Small intestine (tissue), 7 donors: ENCODE data around the gene PDK2. TPM values are rescaled to one million over a fixed set of nuclear protein-coding genes. Genes with fewer than 3 reads are reported as not detected.

Experiments
- DNase-seq, 2 donors: peaks; one replicate each; pipeline versions ENCODE4 v3.0.0 to v3.0.0-alpha.2; 2013
- FAIRE-seq: peaks from 2 replicates; lab custom pipeline; 2012; peaks lifted over from hg19 to GRCh38; lab: Jason Lieb, UNC
- H3K27ac ChIP-seq, 3 donors: one replicate each; pipeline ENCODE4 v1.5.1; 2013; ENCODE audit warnings: low read length in 2 of 3, mild to moderate bottlenecking in 2 of 3, control low read depth in 1 of 3, inconsistent platforms in 1 of 3, low read depth in 1 of 3, moderate library complexity in 1 of 3
- H3K27me3 ChIP-seq, 3 donors: one replicate each; pipeline ENCODE4 v1.6.1; 2013; ENCODE audit warnings: low read length in 3 of 3, inconsistent platforms in 1 of 3; ENCODE audit not compliant: control insufficient read depth in 3 of 3, insufficient read depth in 3 of 3
- H3K36me3 ChIP-seq, 3 donors: one replicate each; pipeline ENCODE4 v1.6.1; 2013; ENCODE audit warnings: low read length in 3 of 3, inconsistent platforms in 1 of 3, low read depth in 1 of 3, mild to moderate bottlenecking in 1 of 3, moderate library complexity in 1 of 3; ENCODE audit not compliant: control insufficient read depth in 3 of 3, insufficient read depth in 2 of 3
- H3K4me1 ChIP-seq, 3 donors: one replicate each; pipeline ENCODE4 v1.6.1; 2013; ENCODE audit warnings: low read length in 2 of 3, inconsistent platforms in 1 of 3, low read depth in 1 of 3, mild to moderate bottlenecking in 1 of 3, moderate library complexity in 1 of 3; ENCODE audit not compliant: control insufficient read depth in 3 of 3, insufficient read depth in 2 of 3
- H3K4me3 ChIP-seq, 3 donors: one replicate each; pipeline ENCODE4 v1.5.1; 2013; ENCODE audit warnings: low read length in 3 of 3, control low read depth in 1 of 3, inconsistent platforms in 1 of 3, low read depth in 1 of 3, mild to moderate bottlenecking in 1 of 3, moderate library complexity in 1 of 3
- H3K9me3 ChIP-seq, 2 donors: one replicate each; pipeline ENCODE4 v1.6.1; 2013; ENCODE audit warnings: low read depth in 1 of 2, low read length in 1 of 2; ENCODE audit not compliant: control insufficient read depth in 2 of 2, insufficient read depth in 1 of 2
- WGBS, 3 donors: extraction: QIAGEN DNeasy Blood & Tissue Kit; methylation state at CpG; one replicate each; pipeline ENCODE4 v1.1.7; 2013; 5-methylcytosine and 5-hydroxymethylcytosine counted together
- polyA plus RNA-seq, 4 donors: library from polyadenylated mRNA; stranded (reverse) in 3 of 4; unstranded in 1 of 4; fragments of 200-250 nt in 3 of 4; fragments of 120-200 nt in 1 of 4; gene quantifications; one replicate each; pipeline versions ENCODE4 v1.2.1 to v1.2.3, GENCODE V29; 2013
- donor health status: healthy with polysubstance abuse.
- donor health status: control.
- donor health status: control.
- donor health status: Bipolar disorder and iron deficiency.
- donor health status: healthy.

The PDK2 gene
- polyA plus RNA-seq, 4 donors = 27.2 to 125 (median 36.8) TPM

DNA sequence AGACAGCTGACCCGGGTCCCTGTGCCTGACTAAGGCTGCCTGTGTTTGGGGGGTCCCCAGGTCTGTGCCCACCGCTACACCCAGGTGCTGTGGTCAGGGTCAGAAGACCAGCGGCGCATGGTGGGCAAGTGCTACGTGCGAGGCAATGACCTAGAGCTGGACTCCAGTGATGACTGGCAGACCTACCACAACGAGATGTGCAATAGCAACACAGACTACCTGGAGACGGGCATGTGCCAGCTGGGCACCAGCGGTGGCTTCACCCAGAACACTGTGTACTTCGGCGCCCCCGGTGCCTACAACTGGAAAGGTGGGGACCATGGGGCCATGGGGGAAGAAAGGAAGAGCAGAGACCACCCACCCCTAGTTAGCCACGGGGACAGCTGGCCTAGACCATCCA lies 27.2 kb upstream of the PDK2 start:
- no peaks in the 10 kb centered on the region for H3K27me3 ChIP-seq
- H3K4me1 ChIP-seq = peaks cover 0 to 22% (median 0%) of the 10 kb centered on the region in 3 donors
- 95 to 97% (median 96%) methylated on average over 13 of the region's 13 CpGs for WGBS, 3 donors
- H3K4me3 ChIP-seq = no peak overlapping the region
- FAIRE-seq (no peak), DNase-seq (no peak)
- peaks cover 0 to 9% of the 10 kb centered on the region in 2 donors for H3K9me3 ChIP-seq
- no peak overlapping the region for H3K27ac ChIP-seq
- peaks cover 2 to 75% (median 29%) of the 10 kb centered on the region in 3 donors for H3K36me3 ChIP-seq

- no peak for FAIRE-seq
- Histone ChIP-seq H3K36me3 (peaks cover 2 to 85% (median 29%) of the 10 kb centered on the region in 3 donors), H3K4me3 (no peak overlapping the region), H3K27ac (no peak overlapping the region), H3K9me3 (peaks cover 0 to 9% of the 10 kb centered on the region in 2 donors), H3K4me1 (no peaks in the 10 kb centered on the region), H3K27me3 (no peaks in the 10 kb centered on the region)
- no peak for DNase-seq
- 91 to 96% (median 93%) methylated on average over 16 of the region's 16 CpGs for WGBS, 3 donors
Measured at GRCh38 chr17:50070908-50071680, 24.1 kb upstream of the PDK2 start.

- H3K27me3 ChIP-seq = no peaks in the 10 kb centered on the region
- H3K27ac ChIP-seq = no peak overlapping the region
- H3K9me3 ChIP-seq = peaks cover 0 to 9% of the 10 kb centered on the region in 2 donors
- peaks cover 2 to 86% (median 29%) of the 10 kb centered on the region in 3 donors for H3K36me3 ChIP-seq
- no peak overlapping the region for H3K4me3 ChIP-seq
- DNase-seq (no peak), FAIRE-seq (no peak)
- H3K4me1 ChIP-seq = no peaks in the 10 kb centered on the region
- 79 to 91% (median 83%) methylated on average over 5 to 6 of the region's 6 CpGs for WGBS, 3 donors
Measured at GRCh38 chr17:50071692-50072091, 23.5 kb upstream of the PDK2 start.

- DNase-seq (no peak), FAIRE-seq (no peak)
- Histone ChIP-seq H3K36me3 (peaks cover 2 to 89% (median 26%) of the 10 kb centered on the region in 3 donors), H3K4me3 (no peak overlapping the region), H3K9me3 (peaks cover 0 to 9% of the 10 kb centered on the region in 2 donors), H3K4me1 (no peaks in the 10 kb centered on the region), H3K27me3 (no peaks in the 10 kb centered on the region), H3K27ac (no peak overlapping the region)
- WGBS, 3 donors = 72 to 91% (median 82%) methylated on average over 3 of the region's 3 CpGs
Measured at GRCh38 chr17:50072130-50072529, 23.0 kb upstream of the PDK2 start.

GRCh38 chr17:50072925-50073324 lies 22.2 kb upstream of the PDK2 start:
- no peak overlapping the region for H3K4me3 ChIP-seq
- DNase-seq = no peak
- H3K4me1 ChIP-seq = no peaks in the 10 kb centered on the region
- H3K9me3 ChIP-seq = peaks cover 0 to 9% of the 10 kb centered on the region in 2 donors
- no peak overlapping the region for H3K27ac ChIP-seq
- peaks cover 2 to 92% (median 26%) of the 10 kb centered on the region in 3 donors for H3K36me3 ChIP-seq
- FAIRE-seq = no peak
- 87 to 100% (median 94%) methylated on average over 1 of the region's 1 CpG for WGBS, 3 donors
- H3K27me3 ChIP-seq = no peaks in the 10 kb centered on the region

- no peaks in the 10 kb centered on the region for H3K27me3 ChIP-seq
Measured at GRCh38 chr17:50074227-50074626, 20.9 kb upstream of the PDK2 start.

DNA sequence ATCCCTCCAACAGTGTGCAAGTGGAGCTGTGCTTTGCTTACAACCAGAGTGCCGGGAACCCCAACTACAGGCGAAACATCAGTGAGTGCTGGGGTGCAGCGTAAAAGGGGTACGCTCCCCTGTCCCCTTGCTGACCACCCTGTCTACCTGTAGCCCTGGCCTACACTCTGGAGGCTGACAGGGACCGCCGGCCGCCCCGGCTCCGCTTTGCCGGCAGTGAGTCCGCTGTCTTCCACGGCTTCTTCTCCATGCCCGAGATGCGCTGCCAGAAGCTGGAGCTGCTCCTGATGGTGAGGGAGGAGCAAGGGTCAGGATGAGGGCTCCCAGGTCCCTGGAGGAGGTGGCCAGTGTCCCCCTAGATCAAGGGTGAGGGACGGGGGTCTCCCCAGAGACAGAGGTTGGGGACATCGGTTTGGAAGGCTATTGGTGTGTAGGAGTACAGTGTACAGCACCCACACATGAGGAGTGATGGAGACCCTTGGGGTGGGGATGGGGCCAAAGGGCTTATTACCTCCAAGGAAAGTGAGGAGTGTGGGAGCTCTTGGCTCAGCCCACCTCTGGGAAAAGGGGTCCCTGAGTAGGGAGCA lies 19.6 kb upstream of the PDK2 start:
- Histone ChIP-seq H3K36me3 (peaks cover 0 to 97% (median 27%) of the 10 kb centered on the region in 3 donors), H3K9me3 (peaks cover 0 to 9% of the 10 kb centered on the region in 2 donors), H3K27ac (no peak overlapping the region), H3K27me3 (no peaks in the 10 kb centered on the region), H3K4me1 (no peaks in the 10 kb centered on the region), H3K4me3 (no peak overlapping the region)
- FAIRE-seq (no peak), DNase-seq (no peak)
- 96 to 98% (median 96%) methylated on average over 16 of the region's 16 CpGs for WGBS, 3 donors

More at GRCh38 chr17:50074227-50074626, 20.9 kb upstream of the PDK2 start:
- Histone ChIP-seq H3K4me1 (no peaks in the 10 kb centered on the region), H3K4me3 (no peak overlapping the region), H3K9me3 (peaks cover 0 to 9% of the 10 kb centered on the region in 2 donors), H3K36me3 (peaks cover 0 to 95% (median 23%) of the 10 kb centered on the region in 3 donors), H3K27ac (no peak overlapping the region)
- 91 to 93% (median 93%) methylated on average over 6 of the region's 6 CpGs for WGBS, 3 donors
- DNase-seq (no peak), FAIRE-seq (no peak)

DNA sequence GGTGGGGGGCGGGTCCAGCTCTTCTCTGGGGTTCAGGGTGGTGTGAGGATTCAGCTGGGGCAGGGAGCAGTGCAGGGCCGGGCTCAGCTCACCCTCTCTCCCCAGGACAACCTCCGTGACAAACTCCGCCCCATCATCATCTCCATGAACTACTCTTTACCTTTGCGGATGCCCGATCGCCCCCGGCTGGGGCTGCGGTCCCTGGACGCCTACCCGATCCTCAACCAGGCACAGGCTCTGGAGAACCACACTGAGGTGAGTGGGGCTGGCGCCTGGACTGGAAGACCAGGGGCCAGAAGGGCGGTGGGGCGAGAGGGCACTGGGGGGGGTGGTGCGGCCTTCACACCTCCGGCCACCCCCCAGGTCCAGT lies 18.9 kb upstream of the PDK2 start:
- 69 to 84% (median 81%) methylated on average over 15 to 16 of the region's 16 CpGs for WGBS, 3 donors
- Histone ChIP-seq H3K9me3 (peaks cover 0 to 6% of the 10 kb centered on the region in 2 donors), H3K27ac (no peak overlapping the region), H3K36me3 (peaks cover 0 to 97% (median 30%) of the 10 kb centered on the region in 3 donors), H3K27me3 (no peaks in the 10 kb centered on the region), H3K4me3 (no peak overlapping the region), H3K4me1 (no peaks in the 10 kb centered on the region)
- DNase-seq = no peak
- no peak for FAIRE-seq
